Measurements from ENCODE around the gene UPB1. TPM values are rescaled to one million over a fixed set of nuclear protein-coding genes. Genes with fewer than 3 reads are reported as not detected.

Gene UPB1
- total RNA-seq, 2 donors from 2014 or later, result 0.24 to 0.28 TPM

DNA sequence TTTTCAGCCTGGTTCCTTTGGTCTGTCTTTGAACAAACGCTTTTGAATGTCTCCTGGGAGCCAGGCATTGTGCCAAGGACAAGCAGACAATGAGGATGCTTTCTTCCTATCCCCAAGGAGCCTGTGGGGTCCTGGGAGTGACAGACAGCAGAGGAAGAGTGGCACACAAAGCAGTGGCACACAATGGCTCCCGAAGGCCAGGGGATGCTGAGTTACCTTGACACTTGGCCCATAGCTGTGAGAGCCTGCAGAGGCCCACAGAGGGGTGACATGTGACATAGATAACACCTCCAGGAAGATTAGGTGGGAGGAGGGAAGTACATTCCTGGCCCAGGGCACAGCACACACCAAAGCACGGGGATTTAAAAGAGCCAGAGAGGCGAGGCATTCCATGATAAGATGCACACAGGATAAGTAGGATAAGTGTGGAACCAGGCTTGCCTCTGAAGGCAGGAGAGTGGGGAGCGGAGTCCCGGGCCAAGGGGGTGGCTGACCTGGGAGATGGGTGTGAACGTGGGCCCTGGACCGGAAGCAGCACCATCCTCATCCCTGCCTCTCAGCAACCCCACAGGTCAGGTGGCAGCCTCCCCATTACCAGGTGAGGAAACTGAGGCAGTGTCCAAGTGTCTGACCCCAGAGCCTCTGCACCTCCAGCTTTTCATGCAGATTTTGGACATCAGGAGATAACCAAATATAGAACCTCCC is 6.3 kb downstream of the UPB1 start:
- intact Hi-C loops (cut with DNase I), result loop anchor here in 1 of 2 donors (5.0 kb wide), 1 partner anchor 79 kb away; no protein-coding TSS in a partner anchor
- no peak for DNase-seq (ENCODE audit: low spot score)

DNA sequence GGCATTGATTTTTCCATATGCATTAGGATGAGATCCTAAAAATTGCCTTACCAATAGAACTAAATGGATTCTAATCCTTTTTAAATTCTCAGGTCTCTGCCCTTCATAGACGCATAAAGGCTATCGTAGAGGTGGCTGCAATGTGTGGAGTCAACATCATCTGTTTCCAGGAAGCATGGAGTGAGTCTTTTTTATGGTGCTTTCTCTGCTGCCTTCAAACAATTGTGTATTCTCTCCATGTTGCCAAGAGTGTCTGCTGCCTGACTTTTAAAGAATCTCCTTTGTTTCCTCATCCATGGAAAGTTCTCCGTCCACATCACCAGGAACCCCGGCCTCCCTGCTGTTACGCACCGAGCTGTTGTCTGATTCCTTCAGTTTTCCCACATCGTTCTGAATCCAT is 6.9 kb downstream of the UPB1 start:
- no peak for DNase-seq (ENCODE audit: low spot score)
- intact Hi-C loops (cut with DNase I), result loop anchor here in 1 of 2 donors (5.0 kb wide), 1 partner anchor 80 kb away; no protein-coding TSS in a partner anchor

DNA sequence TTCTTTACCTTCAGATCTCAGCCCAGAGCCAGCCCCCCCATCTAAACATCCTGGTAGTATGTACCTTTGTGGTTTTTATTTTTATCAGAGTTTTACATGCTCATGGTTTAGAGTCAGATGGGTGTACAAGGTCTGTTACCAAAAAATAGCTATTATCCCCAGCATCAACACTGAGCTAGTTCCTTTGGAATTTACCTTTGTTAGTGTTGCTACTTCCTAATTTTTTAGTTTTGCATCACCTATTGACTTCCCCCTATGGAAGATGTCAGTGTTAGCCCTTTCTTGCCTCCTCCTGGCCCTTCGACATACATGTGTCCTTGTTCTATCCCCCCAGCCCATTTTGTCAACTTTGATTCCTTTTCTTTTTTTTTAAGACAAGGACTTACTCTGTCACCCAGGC is 7.4 kb downstream of the UPB1 start:
- intact Hi-C loops (cut with DNase I), result loop anchor here in 1 of 2 donors (5.0 kb wide), 1 partner anchor 80 kb away; no protein-coding TSS in a partner anchor

DNA sequence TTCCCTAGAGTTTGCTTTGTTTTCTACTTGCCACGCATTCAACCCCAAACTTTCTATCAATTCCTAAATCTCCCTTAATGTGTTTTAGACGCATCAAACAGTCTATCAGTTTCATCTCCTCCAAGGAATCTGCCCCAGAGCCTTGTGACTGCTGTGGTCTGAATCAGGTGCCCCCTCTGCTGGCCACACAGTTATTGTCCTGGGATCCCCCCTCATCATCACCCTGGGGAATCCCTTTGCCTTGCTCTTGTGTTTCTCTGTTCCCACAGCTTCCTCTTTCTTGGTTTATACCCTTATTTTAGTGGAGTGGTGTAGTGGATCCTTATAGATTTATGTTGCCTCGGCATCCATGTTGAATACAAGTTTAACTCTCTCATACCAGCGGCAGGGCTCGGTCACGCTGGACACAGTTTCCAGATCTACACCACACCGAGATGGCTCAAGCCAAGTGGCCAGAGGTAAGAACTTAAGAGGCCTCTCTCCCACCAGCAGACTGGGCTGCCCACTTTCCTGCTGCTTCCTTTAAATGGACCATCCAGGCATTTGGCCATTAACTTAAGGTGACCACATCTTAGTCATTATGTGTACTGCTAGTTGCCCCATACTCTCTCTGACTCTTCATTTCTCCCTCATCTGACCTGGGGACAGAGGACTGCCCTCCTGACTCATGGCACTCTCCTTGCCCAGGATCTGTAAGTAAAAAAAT is 8.2 kb downstream of the UPB1 start:
- intact Hi-C loops (cut with DNase I), result loop anchor here in 1 of 2 donors (5.0 kb wide), 1 partner anchor 81 kb away; no protein-coding TSS in a partner anchor

More for the DNA sequence above, 7.4 kb downstream of the UPB1 start:
- no peak for DNase-seq (ENCODE audit: low spot score)

DNA sequence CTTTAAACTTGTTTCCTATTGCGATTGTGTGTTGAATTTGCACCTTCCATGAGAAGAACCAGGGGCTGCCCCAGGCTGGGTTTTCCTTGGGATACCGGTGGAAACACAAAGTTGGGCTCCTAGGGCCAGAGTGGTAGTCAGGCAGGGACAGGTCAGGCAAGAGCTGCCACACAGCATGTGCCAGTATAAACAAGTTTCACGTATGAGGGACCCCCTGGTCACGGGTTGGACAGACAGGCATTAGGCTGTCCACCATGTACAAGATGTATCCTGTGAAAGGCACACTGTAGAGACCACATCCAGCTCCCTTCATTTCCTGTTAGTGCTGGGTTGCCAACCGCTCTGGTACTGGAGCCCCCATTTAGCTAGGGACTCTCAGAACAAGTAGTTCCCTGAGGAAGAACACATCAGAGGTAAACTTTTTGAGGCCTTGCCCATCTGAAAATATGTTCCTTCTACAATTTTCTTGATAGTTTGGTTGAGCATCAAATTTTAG is 8.8 kb downstream of the UPB1 start:
- intact Hi-C loops (cut with DNase I), result loop anchor here in 1 of 2 donors (5.0 kb wide), 1 partner anchor 82 kb away; no protein-coding TSS in a partner anchor
- no peak for DNase-seq (ENCODE audit: low spot score)

More for the DNA sequence above, 8.2 kb downstream of the UPB1 start:
- DNase-seq (ENCODE audit: low spot score), result peak; percentile 83

DNA sequence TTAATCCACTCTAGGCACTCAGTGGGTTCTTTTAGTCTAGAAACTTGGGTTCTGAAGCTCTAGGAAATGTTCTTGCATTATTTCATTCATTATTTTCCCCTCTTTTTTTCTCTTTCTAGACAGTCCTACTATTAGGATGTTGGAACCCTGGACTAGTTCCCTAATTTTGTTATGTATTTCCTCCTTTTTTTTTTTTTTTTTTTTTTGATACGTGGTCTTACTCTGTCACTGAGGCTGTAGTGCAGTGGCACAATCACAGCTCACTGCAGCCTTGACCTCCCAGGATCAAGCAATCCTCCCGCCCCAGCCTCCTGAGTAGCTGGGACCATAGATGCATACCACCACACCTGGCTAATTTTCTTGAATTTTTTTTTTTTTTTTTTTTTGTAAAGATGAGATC is 9.4 kb downstream of the UPB1 start:
- intact Hi-C loops (cut with DNase I), result loop anchor here in 1 of 2 donors (5.0 kb wide), 1 partner anchor 82 kb away; no protein-coding TSS in a partner anchor
- DNase-seq (ENCODE audit: low spot score), result no peak

DNA sequence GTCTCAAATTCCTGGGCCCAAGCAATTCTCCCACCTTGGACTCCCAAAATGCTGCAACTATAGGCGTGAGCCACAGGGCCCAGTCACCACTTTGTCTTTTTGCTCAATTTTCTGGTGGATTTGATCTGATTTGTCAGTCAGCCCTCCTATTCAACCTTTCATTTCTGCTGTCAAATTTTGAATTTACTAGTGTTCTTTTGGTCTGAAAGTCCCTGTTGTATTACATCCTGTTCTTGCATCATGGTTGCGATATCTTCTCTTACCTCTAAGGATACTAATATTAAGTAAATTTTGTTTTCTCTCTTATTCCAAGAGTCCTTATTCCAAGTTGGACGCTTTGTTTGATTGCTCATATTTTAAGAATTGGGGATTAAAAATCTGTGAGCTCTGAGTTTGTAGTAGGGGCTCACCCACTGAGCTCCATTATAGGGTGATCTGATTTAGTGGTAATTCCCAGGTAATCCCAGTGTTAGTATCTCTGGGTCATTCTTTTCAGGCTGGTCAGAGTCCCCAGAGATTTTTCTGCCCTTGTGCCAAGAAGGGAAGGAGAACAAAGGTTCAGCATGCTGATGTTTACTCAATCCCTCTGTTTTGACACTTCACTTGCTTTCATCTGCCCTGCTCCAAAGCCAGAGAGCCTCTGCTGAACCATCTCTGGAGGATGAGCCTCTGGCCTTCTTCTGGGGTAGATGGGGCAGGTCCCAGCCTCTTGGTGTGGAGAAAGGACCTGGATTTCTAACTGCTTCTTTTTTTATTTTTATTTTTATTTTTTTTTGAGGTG is 10.0 kb downstream of the UPB1 start:
- DNase-seq (ENCODE audit: low spot score), result peak; percentile 19
- intact Hi-C loops (cut with DNase I), result loop anchor here in 1 of 2 donors (5.0 kb wide), 1 partner anchor 83 kb away; no protein-coding TSS in a partner anchor

DNA sequence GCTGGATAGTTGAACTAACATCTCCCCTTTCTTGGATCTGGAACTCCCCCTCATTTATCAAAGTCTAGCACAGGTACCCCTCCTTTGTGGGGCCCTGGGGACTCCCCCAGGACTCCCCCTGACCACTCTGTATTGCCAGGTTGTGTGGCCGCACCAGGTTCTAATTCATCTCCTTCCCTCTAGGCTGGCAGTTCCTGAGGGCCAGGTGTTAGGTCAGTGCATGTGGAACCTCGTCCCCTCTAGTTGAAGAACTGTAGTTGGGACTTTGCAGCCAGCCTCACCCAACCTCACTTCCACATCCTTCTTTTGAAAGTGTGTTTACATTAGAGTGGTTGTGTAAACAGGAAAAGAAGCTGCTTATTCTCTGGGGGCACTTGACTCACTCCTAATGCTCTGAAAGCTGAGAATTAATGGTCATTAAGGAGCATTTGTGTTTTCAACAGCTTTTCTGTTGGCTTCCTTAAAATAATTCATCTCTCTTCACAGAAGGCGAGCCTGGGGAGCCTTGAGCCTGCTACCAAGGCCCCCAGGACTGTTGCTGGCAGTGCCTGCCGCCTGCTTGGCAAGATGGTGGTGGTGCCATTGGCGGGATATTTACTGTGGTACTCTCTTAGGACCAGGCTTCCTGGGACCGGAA is 11.8 kb downstream of the UPB1 start:
- intact Hi-C loops (cut with DNase I), result no loop called here
- no peak for DNase-seq (ENCODE audit: low spot score)

DNA sequence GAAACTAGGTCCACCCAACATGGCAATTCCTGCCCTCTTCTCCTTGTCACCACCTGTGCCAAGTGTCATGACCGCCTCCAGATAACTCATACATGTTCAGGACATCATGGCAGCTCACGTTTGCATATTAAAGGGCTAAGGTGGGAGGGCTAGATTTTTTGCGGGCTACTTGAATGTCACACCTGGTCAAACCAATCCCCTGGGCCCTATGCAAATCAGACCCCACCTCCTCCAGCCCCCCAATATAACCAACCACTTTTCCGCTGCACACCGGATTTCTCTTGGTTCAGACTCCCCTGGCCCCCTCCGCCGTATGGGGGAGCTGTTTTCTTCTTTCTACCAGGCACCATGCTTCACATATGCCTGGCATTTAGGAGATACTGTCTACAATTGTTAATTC is 12.6 kb downstream of the UPB1 start:
- intact Hi-C loops (cut with DNase I), result no loop called here
- DNase-seq (ENCODE audit: low spot score), result no peak

DNA sequence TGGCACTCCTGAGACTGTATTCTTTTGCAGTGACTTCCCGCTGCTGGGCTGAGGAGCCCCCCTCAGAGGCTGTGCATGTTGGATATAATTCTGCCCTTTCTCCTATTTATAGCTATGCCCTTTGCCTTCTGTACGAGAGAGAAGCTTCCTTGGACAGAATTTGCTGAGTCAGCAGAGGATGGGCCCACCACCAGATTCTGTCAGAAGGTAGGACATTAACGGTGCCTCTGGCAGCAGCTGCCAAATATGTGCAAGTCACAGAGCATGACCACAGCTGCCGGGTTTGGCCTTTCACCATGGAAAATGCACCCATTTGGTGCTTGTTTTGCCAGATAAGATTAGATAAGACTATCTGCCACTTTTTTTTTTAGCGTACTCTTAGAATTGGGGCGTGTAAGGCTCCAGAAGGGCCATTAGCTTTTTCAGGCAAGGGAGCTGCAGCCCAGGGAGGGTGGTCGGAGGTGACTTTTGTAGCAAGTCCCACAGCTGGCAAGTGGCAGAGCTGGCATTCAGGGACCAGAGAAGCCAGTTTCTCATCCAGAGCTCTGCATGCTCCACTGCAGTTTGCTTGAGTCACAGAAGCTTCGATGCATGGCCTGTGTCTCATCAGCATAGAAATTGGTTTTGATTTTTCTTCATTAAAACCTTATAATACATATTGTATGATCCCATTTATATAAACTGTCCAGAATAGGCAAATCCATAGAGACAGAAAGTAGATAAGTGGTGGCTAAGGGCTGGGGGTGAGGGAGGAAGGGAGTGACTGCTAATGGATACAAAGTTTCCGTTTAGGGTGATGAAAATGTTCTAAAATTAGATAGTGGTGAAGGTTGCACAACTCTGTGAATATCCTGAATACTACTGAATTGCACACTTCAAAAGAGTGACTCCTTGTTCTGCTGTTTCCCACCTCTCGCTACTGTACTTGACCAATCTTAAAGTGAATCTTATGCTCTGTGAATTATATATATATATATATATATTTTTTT is 15.8 kb downstream of the UPB1 start:
- no peak for DNase-seq (ENCODE audit: low spot score)
- intact Hi-C loops (cut with DNase I), result no loop called here

DNA sequence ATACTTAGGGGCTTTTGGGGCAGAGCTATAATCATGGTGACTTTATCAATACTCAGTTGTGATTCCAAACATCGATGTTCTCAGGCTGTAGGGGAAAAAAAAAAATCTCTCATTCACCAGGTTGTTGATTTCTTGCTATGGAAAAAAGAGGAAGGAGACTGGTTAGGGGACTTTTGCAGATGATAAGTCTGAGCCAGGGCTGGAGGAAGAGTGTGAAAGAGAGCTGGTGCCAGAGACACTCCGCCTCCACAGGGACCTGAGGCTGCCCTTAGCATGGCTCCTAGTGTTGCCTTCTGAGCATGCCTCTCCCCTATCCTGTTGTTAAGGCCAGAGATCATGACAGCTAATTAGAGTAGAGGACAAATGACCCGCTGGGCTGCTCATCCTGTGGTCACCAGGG is 16.9 kb downstream of the UPB1 start:
- DNase-seq (ENCODE audit: low spot score), result peak; percentile 43
- intact Hi-C loops (cut with DNase I), result no loop called here

DNA sequence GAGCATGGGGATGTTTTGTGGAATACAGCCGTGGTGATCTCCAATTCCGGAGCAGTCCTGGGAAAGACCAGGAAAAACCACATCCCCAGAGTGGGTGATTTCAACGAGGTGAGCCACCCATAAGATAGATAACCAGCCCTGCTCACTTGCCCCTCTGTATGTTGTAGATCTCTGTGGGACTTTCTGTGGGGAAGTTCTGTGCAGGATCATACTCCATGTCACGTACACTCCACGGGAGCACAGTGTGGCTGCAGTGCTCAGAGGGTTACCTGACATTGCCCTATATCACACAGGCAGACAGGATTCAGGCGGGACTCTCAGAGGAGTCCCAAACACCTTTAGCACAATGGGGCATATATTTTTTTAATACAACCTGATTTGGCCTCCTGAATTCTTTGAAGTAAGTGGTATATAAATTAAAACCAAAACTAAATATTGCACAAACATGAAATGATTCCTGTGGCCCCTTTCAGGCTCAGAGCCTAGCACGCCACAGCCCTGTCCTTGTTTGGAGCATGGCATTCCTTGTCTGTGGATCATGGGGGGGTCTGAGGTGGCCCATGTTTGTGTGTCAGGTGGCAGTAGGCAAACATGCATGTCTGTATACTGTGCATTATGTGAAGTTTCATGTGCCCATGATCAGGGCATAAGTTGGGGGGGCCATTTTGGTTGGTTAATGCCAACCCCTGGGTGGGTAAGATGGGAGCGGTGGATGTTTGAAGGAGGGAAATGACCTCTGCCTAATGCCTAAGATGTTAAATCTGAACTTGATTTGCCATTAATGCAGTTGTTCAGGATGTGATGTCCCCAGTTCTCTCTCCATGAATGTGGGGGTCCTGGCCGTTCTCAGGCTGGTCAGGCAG is 18.5 kb downstream of the UPB1 start:
- intact Hi-C loops (cut with DNase I), result no loop called here
- no peak for DNase-seq (ENCODE audit: low spot score)

DNA sequence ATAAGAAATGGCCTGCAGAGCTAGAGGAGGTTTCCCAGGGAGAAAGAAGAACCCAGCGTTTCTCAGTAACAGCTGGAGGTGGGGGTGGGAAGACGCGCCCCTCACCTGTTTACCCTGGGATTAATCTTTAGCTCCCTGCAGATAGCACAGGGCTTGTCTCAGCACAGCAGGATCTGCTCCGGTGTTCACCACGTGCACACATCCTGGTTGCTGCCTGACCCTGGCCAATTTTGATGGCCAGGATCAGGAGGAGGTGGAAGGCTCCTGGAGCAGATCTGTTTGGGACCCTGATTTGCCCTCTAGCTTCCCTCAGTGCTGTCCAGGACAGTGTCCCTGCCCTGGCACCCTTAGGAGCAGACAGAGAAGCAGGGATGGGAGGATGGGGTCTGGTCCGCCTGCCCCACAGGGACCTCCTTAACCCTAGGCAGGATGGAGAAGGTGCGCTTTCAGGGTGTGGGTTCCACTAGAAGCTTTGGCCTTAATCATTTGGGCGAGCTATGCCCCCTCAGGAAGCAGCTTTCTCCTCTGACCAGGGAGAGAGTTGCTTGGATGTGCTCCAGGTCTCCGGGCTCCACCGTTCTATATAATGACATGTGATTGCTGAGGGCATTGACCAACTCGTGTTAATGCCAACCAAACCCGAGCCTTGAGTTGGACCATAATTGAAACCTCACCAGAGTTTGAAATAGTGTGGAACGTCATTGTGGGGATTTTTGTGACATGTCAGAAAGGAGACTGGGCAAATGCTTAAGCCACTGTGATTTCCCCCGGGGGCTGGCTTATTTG is 19.3 kb downstream of the UPB1 start:
- no peak for DNase-seq (ENCODE audit: low spot score)
- intact Hi-C loops (cut with DNase I), result no loop called here

DNA sequence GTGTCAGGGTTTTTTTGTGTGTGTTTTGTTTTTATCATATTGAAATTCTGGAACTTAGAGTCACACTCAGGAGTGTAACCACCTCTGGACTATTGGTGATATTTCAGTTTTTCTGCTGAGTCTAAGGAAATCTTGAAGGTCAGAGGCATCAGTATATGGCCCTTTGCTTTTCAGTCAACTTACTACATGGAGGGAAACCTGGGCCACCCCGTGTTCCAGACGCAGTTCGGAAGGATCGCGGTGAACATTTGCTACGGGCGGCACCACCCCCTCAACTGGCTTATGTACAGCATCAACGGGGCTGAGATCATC is 19.9 kb downstream of the UPB1 start:
- DNase-seq (ENCODE audit: low spot score), result no peak
- intact Hi-C loops (cut with DNase I), result no loop called here

DNA sequence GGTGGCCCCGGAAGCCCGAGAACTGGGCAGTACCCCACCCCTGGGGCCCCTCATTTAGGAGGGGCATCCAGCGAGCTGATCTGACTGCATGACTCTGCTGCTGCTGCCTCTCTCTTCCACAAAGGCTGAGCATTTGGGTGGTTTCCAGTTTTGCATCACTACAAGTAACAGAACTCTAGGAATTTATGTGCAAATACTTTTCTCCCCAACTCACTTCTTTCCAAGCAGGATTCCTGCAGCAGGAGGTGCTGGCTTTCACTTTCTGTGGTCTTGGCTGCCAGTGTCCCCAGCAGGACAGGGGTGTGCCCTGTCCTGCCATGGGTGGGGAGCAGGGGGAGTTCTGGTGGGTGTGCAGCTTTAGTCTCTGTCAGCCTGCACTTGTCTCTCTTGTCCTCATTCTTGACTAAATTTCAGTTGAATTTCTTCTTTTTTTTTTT is 21.2 kb downstream of the UPB1 start:
- DNase-seq (ENCODE audit: low spot score), result no peak

DNA sequence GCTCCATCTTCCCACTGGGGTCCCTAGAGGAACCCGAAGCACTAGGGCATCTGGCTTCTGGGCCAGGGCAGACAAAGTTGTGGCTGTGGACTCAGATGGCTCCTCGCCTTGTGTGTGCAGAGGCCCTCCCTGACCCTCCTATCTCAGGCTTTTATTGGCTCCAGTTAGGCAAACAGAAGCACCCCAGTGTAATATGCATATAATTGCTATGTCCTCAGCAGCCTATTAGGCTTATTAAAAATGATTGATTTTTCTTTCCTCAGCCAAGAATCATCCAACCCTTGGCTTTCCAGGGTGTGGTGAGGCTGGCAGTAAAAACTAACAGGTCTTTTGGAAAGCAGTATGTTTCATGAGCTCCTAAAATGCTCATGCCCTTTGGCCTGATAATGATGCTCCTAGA is 22.3 kb downstream of the UPB1 start:
- intact Hi-C loops (cut with DNase I), result no loop called here
- DNase-seq (ENCODE audit: low spot score), result no peak

More for the DNA sequence above, 21.2 kb downstream of the UPB1 start:
- intact Hi-C loops (cut with DNase I), result no loop called here

Measured in posterior vena cava (tissue), 2 donors.